HEK293 (cell line): ENCODE data around the gene DHRS7B.

Experiments used
- CTCF ChIP-seq: fragments of 450-650 bp; formaldehyde crosslinking; IDR thresholded peaks from 2 replicates; pipeline ENCODE4 v1.5.1; 2016; ENCODE audit warnings: missing biosample characterization, missing genetic modification characterization
- GLI2 ChIP-seq: fragments of 450-650 bp; formaldehyde crosslinking; IDR thresholded peaks from 2 replicates; pipeline ENCODE4; 2017; ENCODE audit warnings: missing biosample characterization, missing genetic modification characterization, low read depth, borderline replicate concordance
- RBAK ChIP-seq: fragments of 450-650 bp; formaldehyde crosslinking; IDR thresholded peaks from 2 replicates; pipeline ENCODE4 v1.5.1; 2016; ENCODE audit warnings: missing biosample characterization, missing genetic modification characterization
- TCF7L2 ChIP-seq: IDR thresholded peaks from 2 replicates; pipeline ENCODE4 v1.6.1; 2011; ENCODE audit warnings: low read depth, mild to moderate bottlenecking, inconsistent platforms, low read length, moderate library complexity, borderline replicate concordance
- ZBTB26 ChIP-seq: fragments of 450-650 bp; formaldehyde crosslinking; optimal IDR thresholded peaks from 2 replicates; pipeline ENCODE3; 2016; ENCODE audit warnings: missing biosample characterization, mild to moderate bottlenecking, missing genetic modification characterization
- ZNF138 ChIP-seq: fragments of 450-650 bp; formaldehyde crosslinking; IDR thresholded peaks from 2 replicates; pipeline ENCODE4 v1.5.1; 2016; ENCODE audit warnings: missing biosample characterization, missing genetic modification characterization, borderline replicate concordance
- ZNF2 ChIP-seq: fragments of 450-650 bp; formaldehyde crosslinking; IDR thresholded peaks from 2 replicates; pipeline ENCODE4 v1.5.1; 2016; ENCODE audit warnings: missing biosample characterization, missing genetic modification characterization
- ZNF670 ChIP-seq: fragments of 450-650 bp; formaldehyde crosslinking; IDR thresholded peaks from 2 replicates; pipeline ENCODE4 v1.5.1; 2016; ENCODE audit warnings: missing biosample characterization, missing genetic modification characterization, low read depth
- ZSCAN16 ChIP-seq: fragments of 450-650 bp; formaldehyde crosslinking; IDR thresholded peaks from 2 replicates; pipeline ENCODE4 v1.5.1; 2016; ENCODE audit warnings: missing biosample characterization, missing genetic modification characterization
- TF ChIP-seq, protein P1 (sequence below): fragments of 450-650 bp; formaldehyde crosslinking; conservative IDR thresholded peaks from 2 replicates; pipeline ENCODE4 v1.5.1; 2016; ENCODE audit warnings: low read depth, missing biosample characterization, missing genetic modification characterization

DNA sequence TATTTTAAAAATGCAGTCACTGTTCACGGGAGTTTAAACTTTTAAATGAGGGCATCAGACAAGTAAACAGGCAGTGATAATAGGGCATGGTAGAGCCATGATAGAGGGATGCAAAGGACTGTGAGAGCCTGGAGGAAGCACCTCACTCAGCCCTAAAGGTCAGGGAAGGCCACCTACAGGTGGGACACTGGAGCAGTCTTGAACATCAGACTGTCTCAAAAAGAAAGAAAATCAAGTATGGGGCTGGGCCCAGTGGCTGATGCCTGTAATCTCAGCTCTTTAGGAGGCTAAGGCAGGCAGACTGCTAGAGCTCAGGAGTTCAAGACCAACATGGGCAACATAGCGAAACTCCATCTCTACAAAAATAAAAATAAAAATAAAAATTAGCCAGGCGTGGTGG lies 31.0 kb upstream of the DHRS7B start:
- no peak for TF ChIP-seq GLI2
- TF ChIP-seq ZNF2 (tag by site-specific recombination): no peak
- TF ChIP-seq TCF7L2: no peak
- TF ChIP-seq ZBTB26 (tag by site-specific recombination): no peak
- TF ChIP-seq, protein P1, sequence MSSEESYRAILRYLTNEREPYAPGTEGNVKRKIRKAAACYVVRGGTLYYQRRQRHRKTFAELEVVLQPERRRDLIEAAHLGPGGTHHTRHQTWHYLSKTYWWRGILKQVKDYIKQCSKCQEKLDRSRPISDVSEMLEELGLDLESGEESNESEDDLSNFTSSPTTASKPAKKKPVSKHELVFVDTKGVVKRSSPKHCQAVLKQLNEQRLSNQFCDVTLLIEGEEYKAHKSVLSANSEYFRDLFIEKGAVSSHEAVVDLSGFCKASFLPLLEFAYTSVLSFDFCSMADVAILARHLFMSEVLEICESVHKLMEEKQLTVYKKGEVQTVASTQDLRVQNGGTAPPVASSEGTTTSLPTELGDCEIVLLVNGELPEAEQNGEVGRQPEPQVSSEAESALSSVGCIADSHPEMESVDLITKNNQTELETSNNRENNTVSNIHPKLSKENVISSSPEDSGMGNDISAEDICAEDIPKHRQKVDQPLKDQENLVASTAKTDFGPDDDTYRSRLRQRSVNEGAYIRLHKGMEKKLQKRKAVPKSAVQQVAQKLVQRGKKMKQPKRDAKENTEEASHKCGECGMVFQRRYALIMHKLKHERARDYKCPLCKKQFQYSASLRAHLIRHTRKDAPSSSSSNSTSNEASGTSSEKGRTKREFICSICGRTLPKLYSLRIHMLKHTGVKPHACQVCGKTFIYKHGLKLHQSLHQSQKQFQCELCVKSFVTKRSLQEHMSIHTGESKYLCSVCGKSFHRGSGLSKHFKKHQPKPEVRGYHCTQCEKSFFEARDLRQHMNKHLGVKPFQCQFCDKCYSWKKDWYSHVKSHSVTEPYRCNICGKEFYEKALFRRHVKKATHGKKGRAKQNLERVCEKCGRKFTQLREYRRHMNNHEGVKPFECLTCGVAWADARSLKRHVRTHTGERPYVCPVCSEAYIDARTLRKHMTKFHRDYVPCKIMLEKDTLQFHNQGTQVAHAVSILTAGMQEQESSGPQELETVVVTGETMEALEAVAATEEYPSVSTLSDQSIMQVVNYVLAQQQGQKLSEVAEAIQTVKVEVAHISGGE (tag by site-specific recombination): no peak
- no peak for TF ChIP-seq RBAK (tag by site-specific recombination)
- no peak for TF ChIP-seq ZSCAN16 (tag by site-specific recombination)
- TF ChIP-seq CTCF: no peak
- no peak for TF ChIP-seq ZNF138 (tag by site-specific recombination)
- no peak for TF ChIP-seq ZNF670
